ENCODE data around the gene CISD1.
"Not testable (repeated sequence)": the region's sequence is repeated elsewhere in the genome, so short reads cannot be mapped to it uniquely, and the experiment has no call there.

Gene CISD1

GRCh38 chr10:58268946-58269781, at the start of gene CISD1:
TSS of gene CISD1 (plus strand) at chr10:58269162. CDS start at chr10:58269274, 112 bp downstream.
- CTCF ChIA-PET = interaction anchor here (1.3 kb wide), 1 partner anchor 22 kb away, joined by 3 read pairs; no protein-coding TSS in a partner anchor
- POLR2A ChIA-PET = interaction anchor here (0.7 to 2.4 kb wide), 15 partner anchors 11 to 196 kb away, joined by 3 to 16 read pairs (median 3); partner anchors contain the start of gene TFAM
- peak; percentile 96 for DNase-seq (ENCODE audit: extremely low spot score)
- TF ChIP-seq L3MBTL2 (conservative IDR thresholded peaks at IDR 0.05) = peak; percentile 99
- TF ChIP-seq SUZ12 (IDR thresholded peaks at IDR 0.05) = no peak
- TF ChIP-seq PKNOX1 (IDR thresholded peaks at IDR 0.05) = peak; percentile 54; the same call in 1 of the 2 replicates
- no peak for TF ChIP-seq SP1 (IDR thresholded peaks at IDR 0.05)
- peak; percentile 76 for TF ChIP-seq ZNF384 (IDR thresholded peaks at IDR 0.05)
- TF ChIP-seq ARNT (IDR thresholded peaks at IDR 0.05) = peak; percentile 50; the same call in 1 of the 2 replicates

- CTCF ChIA-PET = no interaction called here
- TF ChIP-seq SUZ12 (IDR thresholded peaks at IDR 0.05) = no peak
- no peak for TF ChIP-seq FOXM1 (IDR thresholded peaks at IDR 0.05; ENCODE audit: borderline replicate concordance)
- no peak for TF ChIP-seq ZNF384 (IDR thresholded peaks at IDR 0.05)
- TF ChIP-seq FOXK2 (IDR thresholded peaks at IDR 0.05) = no peak
- no peak for TF ChIP-seq CTBP1 (IDR thresholded peaks at IDR 0.05; ENCODE audit: borderline replicate concordance)
- no peak for TF ChIP-seq SP1 (IDR thresholded peaks at IDR 0.05)
- TF ChIP-seq HDGF (IDR thresholded peaks at IDR 0.05; ENCODE audit: borderline replicate concordance) = no peak
- no peak for TF ChIP-seq LEF1 (IDR thresholded peaks at IDR 0.05; ENCODE audit: borderline replicate concordance)
- TF ChIP-seq NFRKB (IDR thresholded peaks at IDR 0.05) = no peak
- TF ChIP-seq BHLHE40 (IDR thresholded peaks at IDR 0.05; ENCODE audit: borderline replicate concordance) = no peak
- TF ChIP-seq ELF4 (IDR thresholded peaks at IDR 0.05) = no peak
- TF ChIP-seq ARNT (IDR thresholded peaks at IDR 0.05) = no peak
- POLR2A ChIA-PET = no interaction called here
- DNase-seq (ENCODE audit: extremely low spot score) = no peak
These were observed 49.1 kb upstream of the CISD1 start for GRCh38 chr10:58219875-58220274.

GRCh38 chr10:58220769-58221451, 48.1 kb upstream of the CISD1 start:
- ChIA-PET POLR2A (no interaction called here), CTCF (no interaction called here)
- TF ChIP-seq CTBP1 (IDR thresholded peaks at IDR 0.05; ENCODE audit: borderline replicate concordance) = no peak
- DNase-seq (ENCODE audit: extremely low spot score) = no peak

GRCh38 chr10:58225654-58226053, 43.3 kb upstream of the CISD1 start:
- TF ChIP-seq FOXM1 (IDR thresholded peaks at IDR 0.05; ENCODE audit: borderline replicate concordance) = no peak
- TF ChIP-seq TARDBP (IDR thresholded peaks at IDR 0.05) = no peak
- no peak for TF ChIP-seq FOXA1 (IDR thresholded peaks at IDR 0.05)
- no peak for TF ChIP-seq ELF4 (IDR thresholded peaks at IDR 0.05)
- no peak for TF ChIP-seq BHLHE40 (IDR thresholded peaks at IDR 0.05; ENCODE audit: borderline replicate concordance)
- no peak for TF ChIP-seq SP1 (IDR thresholded peaks at IDR 0.05)
- TF ChIP-seq ARNT (IDR thresholded peaks at IDR 0.05) = no peak
- TF ChIP-seq FOXK2 (IDR thresholded peaks at IDR 0.05) = no peak
- TF ChIP-seq CTBP1 (IDR thresholded peaks at IDR 0.05; ENCODE audit: borderline replicate concordance) = no peak
- DNase-seq (ENCODE audit: extremely low spot score) = no peak
- ChIA-PET POLR2A (no interaction called here), CTCF (no interaction called here)

GRCh38 chr10:58229856-58230255, 39.1 kb upstream of the CISD1 start:
- CTCF ChIA-PET; DNase-seq (ENCODE audit: extremely low spot score); POLR2A ChIA-PET: not testable (repeated sequence)

- ChIA-PET POLR2A (no interaction called here), CTCF (no interaction called here)
- TF ChIP-seq NFRKB (IDR thresholded peaks at IDR 0.05) = no peak
- no peak for TF ChIP-seq ARNT (IDR thresholded peaks at IDR 0.05)
- no peak for TF ChIP-seq LEF1 (IDR thresholded peaks at IDR 0.05; ENCODE audit: borderline replicate concordance)
- no peak for TF ChIP-seq CTBP1 (IDR thresholded peaks at IDR 0.05; ENCODE audit: borderline replicate concordance)
- no peak for TF ChIP-seq FOXA1 (IDR thresholded peaks at IDR 0.05)
- no peak for TF ChIP-seq HDGF (IDR thresholded peaks at IDR 0.05; ENCODE audit: borderline replicate concordance)
- no peak for TF ChIP-seq ELF4 (IDR thresholded peaks at IDR 0.05)
- TF ChIP-seq FOXK2 (IDR thresholded peaks at IDR 0.05) = no peak
- no peak for TF ChIP-seq ZNF384 (IDR thresholded peaks at IDR 0.05)
- no peak for TF ChIP-seq TARDBP (IDR thresholded peaks at IDR 0.05)
- no peak for TF ChIP-seq FOXM1 (IDR thresholded peaks at IDR 0.05; ENCODE audit: borderline replicate concordance)
- no peak for TF ChIP-seq SP1 (IDR thresholded peaks at IDR 0.05)
- no peak for TF ChIP-seq SUZ12 (IDR thresholded peaks at IDR 0.05)
- TF ChIP-seq PKNOX1 (IDR thresholded peaks at IDR 0.05) = no peak
- TF ChIP-seq BHLHE40 (IDR thresholded peaks at IDR 0.05; ENCODE audit: borderline replicate concordance) = no peak
- no peak for TF ChIP-seq L3MBTL2 (conservative IDR thresholded peaks at IDR 0.05)
- no peak for DNase-seq (ENCODE audit: extremely low spot score)
These were observed 31.7 kb upstream of the CISD1 start for GRCh38 chr10:58237014-58237834.

All from HEK293T (cell line).